Measurements from ENCODE around the gene UQCRFS1.
"Not testable (repeated sequence)": the region's sequence is repeated elsewhere in the genome, so short reads cannot be mapped to it uniquely, and the experiment has no call there.

Gene UQCRFS1

GRCh38 chr19:29216021-29216420, 3.1 kb upstream of the UQCRFS1 start:
- in situ Hi-C loops (cut with MboI; ENCODE audit: low pct_unique_long_range_greater_than_20kb, low sequenced_read_pairs, unreplicated experiment) = no loop called here
- DNase-seq (ENCODE audit: low spot score) = no peak
- no peak for TF ChIP-seq CTCF (IDR thresholded peaks at IDR 0.05; ENCODE audit: extremely low read depth, insufficient read depth, missing control alignments)

DNA sequence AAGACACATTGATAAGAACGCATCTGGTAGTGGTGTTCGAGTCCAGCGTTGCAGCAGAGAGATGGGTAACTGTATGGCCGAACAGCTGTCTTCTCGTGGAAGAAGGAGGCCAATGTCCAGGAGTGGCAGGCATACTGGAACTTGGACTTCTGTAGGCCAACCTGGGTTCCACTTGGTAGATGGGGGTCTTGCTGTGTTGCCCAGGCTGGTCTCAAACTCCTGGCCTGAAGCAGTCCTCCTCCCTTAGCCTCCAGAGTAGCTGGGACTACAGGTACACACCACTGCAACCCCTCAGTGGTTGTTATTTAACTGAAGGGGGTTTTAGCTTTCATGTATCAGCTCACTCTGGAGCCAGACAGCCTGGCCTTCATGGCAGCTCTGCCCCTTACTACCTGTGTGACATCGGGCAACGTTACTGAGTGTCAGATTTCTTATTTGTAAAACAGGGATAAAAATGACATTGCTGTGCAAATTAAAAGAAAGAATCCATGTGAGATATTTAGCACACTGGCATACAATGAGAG, 2.4 kb upstream of the UQCRFS1 start:
- no peak for DNase-seq (ENCODE audit: low spot score)
- no peak for TF ChIP-seq CTCF (IDR thresholded peaks at IDR 0.05; ENCODE audit: extremely low read depth, insufficient read depth, missing control alignments)
- in situ Hi-C loops (cut with MboI; ENCODE audit: low pct_unique_long_range_greater_than_20kb, low sequenced_read_pairs, unreplicated experiment) = no loop called here

DNA sequence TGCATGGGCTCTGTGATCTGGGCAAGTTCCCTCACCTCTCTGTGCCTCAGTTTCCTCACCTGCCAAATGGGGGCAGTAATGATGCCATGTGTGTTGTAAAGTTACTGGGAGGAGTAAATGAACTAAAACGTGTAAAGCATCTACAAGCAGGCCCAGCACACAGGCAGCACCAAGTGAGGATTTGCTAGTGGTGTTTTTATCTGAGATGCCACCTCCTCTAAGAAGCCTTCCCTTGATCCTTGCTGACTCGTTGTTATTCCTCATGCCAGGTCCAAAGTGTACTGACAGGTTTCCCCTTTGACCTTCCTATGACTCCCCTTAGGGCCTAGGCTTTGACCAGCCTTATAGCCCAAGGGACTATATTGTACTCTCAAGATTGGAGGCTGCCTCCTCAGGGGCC, 1.5 kb upstream of the UQCRFS1 start:
- no peak for DNase-seq (ENCODE audit: low spot score)
- TF ChIP-seq CTCF (IDR thresholded peaks at IDR 0.05; ENCODE audit: extremely low read depth, insufficient read depth, missing control alignments) = no peak
- in situ Hi-C loops (cut with MboI; ENCODE audit: low pct_unique_long_range_greater_than_20kb, low sequenced_read_pairs, unreplicated experiment) = no loop called here

DNA sequence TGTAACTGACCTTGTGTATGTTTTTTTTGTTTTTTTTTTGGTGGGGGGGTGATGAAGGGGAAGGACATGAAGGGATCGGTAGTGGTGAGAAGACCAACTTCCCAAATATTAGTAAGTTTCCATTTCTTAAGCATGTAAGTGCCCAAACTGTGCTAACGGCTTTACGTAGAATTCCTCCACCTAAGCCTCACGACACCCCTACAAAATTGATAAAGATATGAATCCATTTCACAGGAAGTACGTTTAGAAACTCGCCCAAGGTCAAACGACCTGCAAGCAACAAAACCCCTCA, 649 bp downstream of the UQCRFS1 start:
- in situ Hi-C loops (cut with MboI; ENCODE audit: low pct_unique_long_range_greater_than_20kb, low sequenced_read_pairs, unreplicated experiment) = no loop called here
- TF ChIP-seq CTCF (IDR thresholded peaks at IDR 0.05; ENCODE audit: extremely low read depth, insufficient read depth, missing control alignments) = no peak
- DNase-seq (ENCODE audit: low spot score) = no peak

- no peak for TF ChIP-seq CTCF (IDR thresholded peaks at IDR 0.05; ENCODE audit: extremely low read depth, insufficient read depth, missing control alignments)
- peak; percentile 27 for DNase-seq (ENCODE audit: low spot score)
- in situ Hi-C loops (cut with MboI; ENCODE audit: low pct_unique_long_range_greater_than_20kb, low sequenced_read_pairs, unreplicated experiment) = no loop called here
Observed at GRCh38 chr19:29211562-29212355, 1.2 kb downstream of the UQCRFS1 start.

DNA sequence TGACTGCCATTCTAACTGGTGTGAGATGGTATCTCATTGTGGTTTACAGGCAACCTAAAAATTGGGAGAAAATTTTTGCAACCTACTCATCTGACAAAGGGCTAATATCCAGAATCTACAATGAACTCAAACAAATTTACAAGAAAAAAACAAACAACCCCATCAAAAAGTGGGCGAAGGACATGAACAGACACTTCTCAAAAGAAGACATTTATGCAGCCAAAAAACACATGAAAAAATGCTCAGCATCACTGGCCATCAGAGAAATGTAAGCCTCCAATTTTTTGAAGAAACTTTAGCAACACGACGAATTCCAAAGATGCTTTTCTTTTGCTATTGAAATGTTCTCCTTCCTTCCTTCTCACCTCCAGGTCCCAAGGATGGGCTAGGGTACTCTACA, 1.9 kb downstream of the UQCRFS1 start:
- DNase-seq (ENCODE audit: low spot score); in situ Hi-C loops (cut with MboI; ENCODE audit: low pct_unique_long_range_greater_than_20kb, low sequenced_read_pairs, unreplicated experiment): not testable (repeated sequence)

- in situ Hi-C loops (cut with MboI; ENCODE audit: low pct_unique_long_range_greater_than_20kb, low sequenced_read_pairs, unreplicated experiment); DNase-seq (ENCODE audit: low spot score): not testable (repeated sequence)
Observed at GRCh38 chr19:29210502-29210901, 2.4 kb downstream of the UQCRFS1 start.

DNA sequence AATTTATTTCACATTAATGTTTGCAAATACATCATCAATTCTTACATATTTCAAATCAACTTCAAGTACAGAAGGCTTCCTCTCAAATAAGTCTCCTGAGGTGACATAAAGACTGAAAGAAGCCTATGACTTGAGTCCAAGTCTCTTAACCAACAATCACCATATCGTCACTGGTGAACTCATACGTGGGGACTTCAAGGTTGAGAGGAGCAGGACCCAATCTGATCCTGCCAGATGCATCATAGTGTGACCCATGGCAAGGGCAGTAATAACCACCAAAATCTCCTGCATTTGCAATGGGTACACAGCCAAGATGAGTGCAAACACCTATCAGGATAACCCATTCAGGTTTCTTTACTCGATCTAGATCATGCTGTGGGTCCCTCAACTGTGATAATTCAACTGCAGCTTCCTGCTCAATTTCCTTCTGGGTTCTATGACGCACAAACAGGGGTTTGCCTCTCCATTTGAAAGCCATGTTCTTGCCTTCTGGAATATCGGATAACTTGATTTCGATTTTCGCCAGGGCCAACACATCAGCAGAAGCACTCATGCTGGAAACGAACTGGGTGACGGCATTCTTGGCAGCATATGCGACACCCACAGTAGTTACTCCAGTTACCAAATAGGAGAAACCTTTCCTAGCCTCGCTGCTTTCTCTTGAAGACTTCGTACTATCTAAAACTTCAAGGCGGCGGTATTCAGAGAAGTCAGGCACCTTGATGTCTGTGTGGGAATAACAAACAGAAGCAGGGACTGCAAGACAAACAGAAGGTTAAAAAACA, 5.4 kb downstream of the UQCRFS1 start:
- in situ Hi-C loops (cut with MboI; ENCODE audit: low pct_unique_long_range_greater_than_20kb, low sequenced_read_pairs, unreplicated experiment); DNase-seq (ENCODE audit: low spot score): not testable (repeated sequence)

Data from GM13977 (cell line).